ENCODE results near the gene NPTX1.

The NPTX1 gene

DNA sequence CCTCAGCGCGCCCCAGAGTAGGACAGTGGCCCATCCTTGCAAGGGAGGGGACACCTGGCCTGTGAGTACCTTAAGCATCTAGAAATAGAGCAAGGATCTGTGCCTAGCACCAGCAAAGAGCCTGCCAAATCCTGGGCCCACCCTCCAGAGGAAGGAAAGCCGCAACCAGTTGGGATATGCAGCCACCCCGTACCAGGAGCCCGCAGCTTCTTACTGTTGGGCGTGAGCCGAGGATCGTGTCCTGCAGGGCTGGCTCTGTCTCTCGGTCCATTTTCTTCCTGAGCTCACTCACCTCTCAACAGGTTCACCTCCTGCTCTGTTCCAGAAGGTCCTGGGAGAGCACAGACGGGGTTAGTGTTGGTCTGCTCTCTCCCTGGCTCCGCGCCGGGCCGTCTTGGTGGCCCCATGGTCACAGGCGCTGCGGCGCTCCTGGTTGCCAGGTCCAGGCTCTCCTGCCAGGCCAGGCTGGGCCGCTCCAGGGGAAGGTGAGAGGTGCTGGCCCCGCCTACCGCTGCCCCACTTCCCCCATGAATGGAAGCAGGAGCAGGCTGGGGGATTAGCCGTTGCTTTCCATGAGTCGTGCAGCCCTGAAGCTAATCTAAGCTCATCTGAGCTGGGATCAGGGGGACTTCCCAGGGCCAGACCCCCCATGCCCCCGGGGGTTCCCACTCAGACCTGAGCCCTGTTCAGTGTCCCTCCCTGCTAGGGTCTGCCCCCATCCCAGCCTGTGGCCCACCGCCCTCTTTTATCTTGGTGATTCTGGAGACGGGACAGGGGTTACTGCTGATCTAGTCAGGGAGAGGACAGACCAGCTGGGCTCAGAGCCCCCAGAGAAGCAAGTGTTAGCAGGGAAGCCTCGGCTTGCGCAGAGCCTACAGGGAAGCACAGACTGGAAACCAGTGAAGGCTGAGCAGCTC, 48.8 kb downstream of the NPTX1 start:
- Histone ChIP-seq H3K27ac (ENCODE audit: low read depth, low read length) (no peak overlapping the region), H3K27me3 (ENCODE audit: control insufficient read depth in 1 of 2, insufficient read depth in 2 of 2, low read length in 2 of 2) (no peaks in the 10 kb centered on the region), H3K36me3 (ENCODE audit: insufficient read depth, low read length) (peaks cover 20% of the 10 kb centered on the region), H3K4me3 (ENCODE audit: low read depth in 1 of 2, low read length in 2 of 2) (no peak overlapping the region), H3K9ac (ENCODE audit: low read length) (no peak overlapping the region), H3K9me3 (ENCODE audit: low read length) (no peaks in the 10 kb centered on the region), H3K4me1 (ENCODE audit: insufficient read depth, low read length) (peaks cover 4% of the 10 kb centered on the region)

DNA sequence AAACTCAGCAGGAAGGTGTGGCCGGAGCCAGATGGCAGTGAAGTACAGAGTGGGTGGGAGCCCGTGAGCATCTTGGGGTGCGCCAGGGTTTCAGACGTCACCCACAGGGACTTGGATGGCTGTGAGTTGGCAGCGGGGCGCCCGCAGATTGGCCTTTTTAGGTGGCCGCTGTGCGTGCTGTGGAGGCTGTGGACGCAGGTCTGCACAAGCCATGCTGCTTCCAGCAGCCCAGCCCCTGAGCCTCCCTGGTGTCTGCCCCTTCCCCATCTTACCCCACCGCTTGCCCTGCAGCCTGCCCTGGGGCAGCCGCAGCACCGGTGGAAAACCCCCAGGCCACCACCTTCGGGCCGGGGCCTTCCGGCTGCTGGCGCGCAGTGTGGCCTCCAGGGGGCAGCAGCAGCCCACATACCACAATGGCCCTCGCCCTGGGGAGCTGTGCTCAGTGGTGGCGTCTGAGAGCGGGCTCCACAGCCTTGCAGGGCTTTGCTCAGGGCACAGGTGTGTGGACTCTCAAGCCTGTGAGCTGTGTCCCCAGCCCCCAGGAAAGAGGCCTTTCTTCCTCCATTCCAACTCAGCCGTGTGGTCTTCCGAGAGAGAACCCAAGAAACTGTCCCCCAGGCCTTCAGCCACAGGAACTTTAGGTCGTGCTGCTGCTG, 49.6 kb downstream of the NPTX1 start:
- no peak overlapping the region for H3K27ac ChIP-seq (ENCODE audit: low read depth, low read length)
- no peak overlapping the region for H3K9ac ChIP-seq (ENCODE audit: low read length)
- H3K9me3 ChIP-seq (ENCODE audit: low read length) = no peaks in the 10 kb centered on the region

DNA sequence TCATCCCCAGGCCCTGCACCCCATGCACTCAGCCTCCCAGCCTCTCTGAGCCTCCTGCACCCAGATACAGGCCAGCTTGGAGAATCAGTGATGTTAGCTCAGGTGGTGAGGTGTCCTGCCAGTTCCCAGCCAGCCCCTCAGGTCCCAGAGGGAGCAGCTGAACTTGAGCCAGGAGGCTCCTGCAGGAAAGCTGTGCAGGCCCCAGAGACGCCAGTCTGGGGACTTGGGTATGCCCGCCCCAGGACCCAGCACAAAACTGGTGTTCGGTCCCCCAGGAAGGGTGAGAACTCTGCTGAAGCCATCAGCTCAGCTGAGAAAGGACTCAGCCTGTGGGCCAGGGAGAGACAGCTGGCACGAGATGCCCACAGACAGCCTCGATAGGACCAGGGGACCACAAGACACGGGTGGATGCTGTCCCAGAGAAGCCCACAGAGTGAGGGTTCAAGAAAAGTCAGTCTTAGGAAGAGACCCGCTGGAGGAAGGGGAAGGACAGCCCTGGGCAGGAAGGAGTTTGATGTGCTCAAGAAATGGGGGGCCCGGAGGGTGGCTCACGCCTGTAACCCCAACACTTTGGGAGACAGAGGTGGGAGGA, 50.5 kb downstream of the NPTX1 start:
- Histone ChIP-seq H3K4me1 (ENCODE audit: insufficient read depth, low read length) (peaks cover 4% of the 10 kb centered on the region), H3K27ac (ENCODE audit: low read depth, low read length) (no peak overlapping the region), H3K9me3 (ENCODE audit: low read length) (no peaks in the 10 kb centered on the region), H3K27me3 (ENCODE audit: control insufficient read depth in 1 of 2, insufficient read depth in 2 of 2, low read length in 2 of 2) (no peaks in the 10 kb centered on the region), H3K9ac (ENCODE audit: low read length) (no peak overlapping the region), H3K36me3 (ENCODE audit: insufficient read depth, low read length) (peaks cover 20% of the 10 kb centered on the region), H3K4me3 (ENCODE audit: low read depth in 1 of 2, low read length in 2 of 2) (no peak overlapping the region)

More for the DNA sequence above, 49.6 kb downstream of the NPTX1 start:
- Histone ChIP-seq H3K4me1 (ENCODE audit: insufficient read depth, low read length) (peaks cover 4% of the 10 kb centered on the region), H3K27me3 (ENCODE audit: control insufficient read depth in 1 of 2, insufficient read depth in 2 of 2, low read length in 2 of 2) (no peaks in the 10 kb centered on the region), H3K36me3 (ENCODE audit: insufficient read depth, low read length) (peaks cover 20% of the 10 kb centered on the region), H3K4me3 (ENCODE audit: low read depth in 1 of 2, low read length in 2 of 2) (no peak overlapping the region)

DNA sequence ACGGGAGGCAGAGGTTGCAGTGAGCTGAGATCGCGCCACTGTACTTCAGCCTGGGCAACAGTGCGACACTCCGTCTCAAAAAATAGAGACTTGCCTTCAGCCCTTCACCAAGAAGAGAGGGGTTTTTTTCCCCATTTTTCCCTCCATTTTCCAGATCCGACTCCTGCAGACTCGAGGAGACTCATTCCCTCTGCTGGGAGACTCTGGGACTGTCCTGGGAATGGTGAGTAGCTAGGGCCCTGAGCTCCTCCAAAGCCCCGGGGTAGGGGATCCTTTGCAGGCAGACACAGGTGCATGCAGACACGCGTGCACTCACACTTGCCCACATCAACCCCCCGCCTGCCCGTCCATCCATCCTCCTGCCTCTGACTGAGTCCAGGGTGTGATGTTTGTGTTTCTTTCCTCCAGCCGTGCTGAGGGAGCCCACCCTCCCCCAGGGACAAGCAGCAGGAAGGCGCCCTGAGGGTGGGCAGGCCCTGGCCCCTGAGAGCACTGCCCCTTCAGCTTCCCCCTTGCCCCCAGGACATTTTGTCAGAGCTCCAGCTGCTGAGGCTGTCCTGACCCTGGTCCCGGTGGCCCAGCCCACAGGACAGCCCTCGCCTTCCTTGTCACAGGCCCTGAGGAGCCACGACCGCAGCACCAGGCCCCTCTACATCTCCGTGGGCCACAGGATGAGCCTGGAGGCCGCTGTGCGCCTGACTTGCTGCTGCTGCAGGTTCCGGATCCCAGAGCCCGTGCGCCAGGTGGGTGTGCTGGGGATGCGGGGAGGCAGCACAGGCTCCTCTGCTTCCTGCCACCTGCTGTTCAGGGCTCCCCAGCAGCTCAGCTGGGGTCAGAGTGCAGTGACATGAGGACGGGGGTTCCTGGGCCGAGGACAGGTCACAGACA, 51.3 kb downstream of the NPTX1 start:
- Histone ChIP-seq H3K27ac (ENCODE audit: low read depth, low read length) (no peak overlapping the region), H3K9ac (ENCODE audit: low read length) (no peak overlapping the region), H3K36me3 (ENCODE audit: insufficient read depth, low read length) (peaks cover 21% of the 10 kb centered on the region), H3K4me1 (ENCODE audit: insufficient read depth, low read length) (peaks cover 4% of the 10 kb centered on the region), H3K4me3 (ENCODE audit: low read depth in 1 of 2, low read length in 2 of 2) (no peak overlapping the region), H3K9me3 (ENCODE audit: low read length) (no peaks in the 10 kb centered on the region), H3K27me3 (ENCODE audit: control insufficient read depth in 1 of 2, insufficient read depth in 2 of 2, low read length in 2 of 2) (no peaks in the 10 kb centered on the region)

DNA sequence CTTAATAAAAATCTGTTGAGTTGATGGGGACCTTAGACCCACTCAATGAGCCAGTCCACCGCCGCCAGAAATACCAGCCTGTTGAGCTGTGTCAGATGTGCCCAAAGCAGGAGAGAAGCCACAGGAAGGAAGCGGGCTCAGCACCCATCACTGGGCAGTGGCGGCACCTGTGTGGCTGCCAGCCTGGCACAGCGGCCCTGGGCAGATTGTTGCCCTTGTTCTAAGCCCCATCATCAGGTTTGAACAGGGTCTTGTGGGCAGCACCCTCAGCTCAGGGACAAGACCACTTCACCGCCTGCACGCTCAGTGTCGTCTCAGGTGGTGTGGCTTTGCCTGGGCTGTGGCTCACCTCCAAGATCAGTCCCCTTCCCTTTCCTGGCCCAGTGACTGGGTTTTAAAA, 52.1 kb downstream of the NPTX1 start:
- no peaks in the 10 kb centered on the region for H3K9me3 ChIP-seq (ENCODE audit: low read length)

DNA sequence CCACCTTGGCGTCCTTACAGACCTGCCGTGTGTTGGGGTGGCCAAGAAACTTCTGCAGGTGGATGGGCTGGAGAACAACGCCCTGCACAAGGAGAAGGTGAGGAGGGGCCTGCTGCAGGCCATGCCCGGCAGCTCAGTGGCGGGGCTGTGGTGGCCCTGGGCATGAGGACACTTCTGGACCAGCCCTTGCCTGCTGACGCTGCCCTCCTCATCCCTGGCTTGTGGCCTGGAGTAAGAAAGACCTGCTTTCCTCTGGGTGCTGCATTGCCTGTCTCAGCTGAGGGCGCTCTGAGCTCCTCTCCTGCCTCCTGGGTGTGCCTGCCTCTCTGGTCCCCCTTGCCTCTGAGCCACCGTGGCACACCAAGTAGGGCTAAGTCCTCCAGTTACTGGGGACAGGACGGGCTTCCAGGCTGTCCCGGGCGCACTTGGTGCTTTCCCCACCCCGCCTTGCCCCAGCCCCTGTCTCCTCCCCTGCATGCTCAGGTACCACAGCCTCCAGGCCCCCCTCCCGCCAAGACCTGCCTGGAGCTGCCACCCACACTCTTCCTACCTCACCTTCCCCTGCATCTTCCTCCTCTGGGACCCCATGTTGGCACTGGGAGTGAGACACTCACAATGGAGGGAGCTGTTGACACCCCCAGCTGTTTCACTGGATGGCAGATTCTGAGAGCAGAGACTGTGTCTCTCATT, 52.7 kb downstream of the NPTX1 start:
- Histone ChIP-seq H3K9me3 (ENCODE audit: low read length) (no peaks in the 10 kb centered on the region), H3K27me3 (ENCODE audit: control insufficient read depth in 1 of 2, insufficient read depth in 2 of 2, low read length in 2 of 2) (no peaks in the 10 kb centered on the region), H3K27ac (ENCODE audit: low read depth, low read length) (no peak overlapping the region), H3K9ac (ENCODE audit: low read length) (no peak overlapping the region), H3K36me3 (ENCODE audit: insufficient read depth, low read length) (peaks cover 11% of the 10 kb centered on the region), H3K4me1 (ENCODE audit: insufficient read depth, low read length) (peaks cover 4% of the 10 kb centered on the region), H3K4me3 (ENCODE audit: low read depth in 1 of 2, low read length in 2 of 2) (no peak overlapping the region)

More for the DNA sequence above, 52.1 kb downstream of the NPTX1 start:
- Histone ChIP-seq H3K36me3 (ENCODE audit: insufficient read depth, low read length) (peaks cover 17% of the 10 kb centered on the region), H3K4me3 (ENCODE audit: low read depth in 1 of 2, low read length in 2 of 2) (no peak overlapping the region), H3K4me1 (ENCODE audit: insufficient read depth, low read length) (peaks cover 4% of the 10 kb centered on the region), H3K27me3 (ENCODE audit: control insufficient read depth in 1 of 2, insufficient read depth in 2 of 2, low read length in 2 of 2) (no peaks in the 10 kb centered on the region), H3K27ac (ENCODE audit: low read depth, low read length) (no peak overlapping the region), H3K9ac (ENCODE audit: low read length) (no peak overlapping the region)

DNA sequence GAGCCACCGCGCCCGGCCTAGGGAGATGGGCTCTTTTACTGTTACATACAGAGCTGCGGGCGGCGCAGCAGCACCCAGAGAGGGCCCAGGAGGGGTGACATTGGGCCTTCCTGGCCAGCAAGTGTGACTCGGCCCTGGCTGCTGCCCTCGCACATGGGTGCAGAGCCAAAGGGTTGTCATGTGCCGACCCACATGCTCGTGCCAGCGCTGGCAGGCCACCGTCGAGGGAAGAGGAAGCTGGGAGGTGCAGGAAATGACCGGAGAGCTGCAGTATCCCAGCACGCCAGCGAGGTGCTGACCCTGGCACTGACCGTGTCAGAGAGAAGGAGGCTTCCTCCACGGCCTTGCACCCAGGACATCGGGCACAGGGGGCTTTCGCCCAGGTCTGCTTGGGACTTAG, 53.4 kb downstream of the NPTX1 start:
- Histone ChIP-seq H3K9ac (ENCODE audit: low read length) (no peak overlapping the region), H3K36me3 (ENCODE audit: insufficient read depth, low read length) (peaks cover 10% of the 10 kb centered on the region), H3K4me3 (ENCODE audit: low read depth in 1 of 2, low read length in 2 of 2) (no peak overlapping the region), H3K4me1 (ENCODE audit: insufficient read depth, low read length) (peaks cover 4% of the 10 kb centered on the region), H3K27me3 (ENCODE audit: control insufficient read depth in 1 of 2, insufficient read depth in 2 of 2, low read length in 2 of 2) (no peaks in the 10 kb centered on the region), H3K27ac (ENCODE audit: low read depth, low read length) (no peak overlapping the region), H3K9me3 (ENCODE audit: low read length) (no peaks in the 10 kb centered on the region)

DNA sequence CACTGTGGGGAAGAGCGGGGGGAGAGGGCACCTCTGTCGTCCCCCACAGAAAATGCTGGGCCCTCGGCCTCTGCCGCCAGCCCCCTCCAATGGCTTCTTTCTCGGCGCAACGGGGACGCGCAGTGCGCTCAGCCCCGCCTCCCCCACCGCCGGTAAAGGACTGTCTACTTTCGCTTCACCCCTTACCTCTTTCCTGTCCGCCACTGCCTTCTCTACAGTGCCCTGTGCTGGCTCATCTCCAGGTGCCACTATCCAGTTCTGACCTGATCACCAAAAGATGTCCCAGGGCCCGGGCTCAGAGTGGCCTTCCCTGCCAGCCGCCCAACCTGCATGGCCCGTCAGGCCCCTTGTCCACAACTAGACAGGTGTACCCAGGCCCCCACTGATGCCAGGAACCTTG, 54.1 kb downstream of the NPTX1 start:
- Histone ChIP-seq H3K4me3 (ENCODE audit: low read depth in 1 of 2, low read length in 2 of 2) (no peak overlapping the region), H3K27ac (ENCODE audit: low read depth, low read length) (no peak overlapping the region), H3K9me3 (ENCODE audit: low read length) (no peaks in the 10 kb centered on the region), H3K9ac (ENCODE audit: low read length) (no peak overlapping the region), H3K4me1 (ENCODE audit: insufficient read depth, low read length) (peaks cover 3% of the 10 kb centered on the region), H3K36me3 (ENCODE audit: insufficient read depth, low read length) (peaks cover 17% of the 10 kb centered on the region), H3K27me3 (ENCODE audit: control insufficient read depth in 1 of 2, insufficient read depth in 2 of 2, low read length in 2 of 2) (no peaks in the 10 kb centered on the region)

DNA sequence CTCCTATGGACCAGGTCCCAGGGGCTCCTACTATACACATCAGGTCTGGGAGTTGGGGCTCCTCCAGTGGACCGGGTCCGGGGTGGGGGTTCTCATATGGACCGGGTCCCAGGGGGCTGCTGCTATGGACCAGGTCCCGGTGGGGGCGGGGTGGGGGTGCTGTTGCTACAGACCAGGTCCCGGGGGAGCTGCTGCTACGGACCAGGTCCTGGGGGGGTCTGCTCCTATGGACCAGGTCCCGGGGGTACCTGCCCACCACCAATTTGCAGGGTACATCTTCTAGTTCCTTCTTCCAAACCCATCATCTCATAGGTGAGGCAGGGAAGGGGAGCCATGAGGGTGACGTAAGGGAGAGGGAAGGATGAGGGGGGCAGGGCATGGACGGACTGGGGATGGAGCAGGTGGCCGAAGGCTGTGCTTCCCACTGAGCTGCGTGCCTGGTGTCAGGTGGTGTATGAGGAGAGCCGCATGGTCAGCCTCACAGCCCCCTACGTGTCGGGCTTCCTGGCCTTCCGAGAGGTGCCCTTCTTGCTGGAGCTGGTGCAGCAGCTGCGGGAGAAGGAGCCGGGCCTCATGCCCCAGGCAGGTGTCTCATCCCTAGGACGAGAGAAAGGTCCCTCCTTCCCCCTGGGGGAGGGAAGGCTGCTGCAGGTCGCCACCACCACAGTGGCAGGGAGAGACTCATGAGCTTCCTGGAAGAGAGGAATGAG, 54.9 kb downstream of the NPTX1 start:
- Histone ChIP-seq H3K36me3 (ENCODE audit: insufficient read depth, low read length) (peaks cover 23% of the 10 kb centered on the region), H3K27me3 (ENCODE audit: control insufficient read depth in 1 of 2, insufficient read depth in 2 of 2, low read length in 2 of 2) (no peaks in the 10 kb centered on the region)

DNA sequence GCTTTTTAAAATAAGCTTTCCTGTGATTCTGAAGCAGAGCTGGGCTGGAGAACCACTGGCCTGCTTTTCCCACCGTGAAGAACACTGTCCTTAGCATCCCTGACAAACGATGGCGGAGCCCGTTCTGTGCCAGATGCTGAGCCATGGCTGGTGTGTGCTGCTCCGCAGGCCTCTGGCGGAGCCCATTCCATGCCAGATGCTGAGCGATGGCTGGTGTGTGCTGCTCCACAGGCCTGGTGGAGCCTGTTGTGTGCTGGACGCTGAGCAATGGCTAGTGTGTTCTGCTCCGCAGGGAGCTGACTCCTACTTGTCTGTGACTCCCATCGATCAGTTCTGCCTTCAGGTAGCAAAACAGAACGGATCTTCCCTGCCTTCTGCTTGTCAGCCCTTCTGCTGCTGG, 57.2 kb downstream of the NPTX1 start:
- H3K27ac ChIP-seq (ENCODE audit: low read depth, low read length) = no peak overlapping the region
- peaks cover 14% of the 10 kb centered on the region for H3K4me1 ChIP-seq (ENCODE audit: insufficient read depth, low read length)
- no peaks in the 10 kb centered on the region for H3K9me3 ChIP-seq (ENCODE audit: low read length)
- H3K4me3 ChIP-seq (ENCODE audit: low read depth in 1 of 2, low read length in 2 of 2) = no peak overlapping the region
- no peak overlapping the region for H3K9ac ChIP-seq (ENCODE audit: low read length)
- H3K36me3 ChIP-seq (ENCODE audit: insufficient read depth, low read length) = peaks cover 23% of the 10 kb centered on the region
- H3K27me3 ChIP-seq (ENCODE audit: control insufficient read depth in 1 of 2, insufficient read depth in 2 of 2, low read length in 2 of 2) = no peaks in the 10 kb centered on the region

More for the DNA sequence above, 54.9 kb downstream of the NPTX1 start:
- Histone ChIP-seq H3K4me3 (ENCODE audit: low read depth in 1 of 2, low read length in 2 of 2) (no peak overlapping the region), H3K27ac (ENCODE audit: low read depth, low read length) (no peak overlapping the region), H3K9me3 (ENCODE audit: low read length) (no peaks in the 10 kb centered on the region), H3K9ac (ENCODE audit: low read length) (no peak overlapping the region), H3K4me1 (ENCODE audit: insufficient read depth, low read length) (peaks cover 5% of the 10 kb centered on the region)
